HG03378 (cell line): ENCODE data around the gene PRDM15.

ENCODE experiments used
- ATAC-seq: cut with Tn5 transposase; IDR thresholded peaks from one replicate; pipeline ENCODE4 v1.9.1; 2021; ENCODE audit warnings: mild to moderate bottlenecking, moderate library complexity; ENCODE audit not compliant: unreplicated experiment

PRDM15 gene

GRCh38 chr21:41753006-41753898 lies 125.9 kb downstream of the PRDM15 start:
- no peak for ATAC-seq

- ATAC-seq = no peak
Measured at GRCh38 chr21:41752231-41752681, 126.9 kb downstream of the PRDM15 start.

- no peak for ATAC-seq
Measured at GRCh38 chr21:41751611-41752011, 127.5 kb downstream of the PRDM15 start.

GRCh38 chr21:41750532-41751151 lies 128.5 kb downstream of the PRDM15 start:
- no peak for ATAC-seq

GRCh38 chr21:41750051-41750450 lies 129.1 kb downstream of the PRDM15 start:
- ATAC-seq = no peak

- no peak for ATAC-seq
Measured at GRCh38 chr21:41749286-41749685, 129.9 kb downstream of the PRDM15 start.
